ENCODE measurements around the gene ACAP1.

Gene ACAP1

DNA sequence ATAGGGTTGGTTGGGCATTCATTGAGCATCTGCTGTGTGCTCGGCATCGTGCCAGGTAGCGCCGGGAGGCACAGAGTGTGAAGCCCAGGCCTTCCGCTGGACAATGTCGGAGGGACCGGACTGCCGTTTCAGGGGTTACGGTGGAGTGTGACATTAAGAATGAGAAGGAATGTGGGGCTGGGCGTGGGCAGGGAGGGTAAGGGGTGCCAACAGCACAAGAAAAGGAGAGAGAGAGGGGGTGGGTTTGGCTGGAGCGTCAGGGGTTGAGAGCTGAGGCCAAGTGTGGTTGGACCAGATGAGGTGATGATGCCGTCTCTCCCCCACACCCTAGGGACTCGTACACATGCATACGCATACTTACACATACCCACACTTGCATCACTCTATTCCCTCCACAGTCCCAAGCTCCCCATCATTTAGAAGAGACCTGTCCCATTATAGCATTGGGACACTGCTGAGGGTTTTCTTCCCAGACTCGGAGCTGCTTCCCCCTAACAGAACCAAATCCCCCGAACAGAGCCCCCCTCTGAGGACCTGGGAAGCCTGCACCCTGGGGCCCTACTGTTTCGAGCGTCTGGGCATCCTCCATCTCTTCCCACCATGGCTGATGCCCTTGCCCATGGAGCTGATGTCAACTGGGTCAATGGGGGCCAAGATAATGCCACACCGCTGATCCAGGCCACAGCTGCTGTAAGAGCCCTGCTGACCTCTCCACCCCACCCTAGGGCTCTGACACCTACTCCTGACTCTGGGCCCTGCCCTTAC is 12.3 kb downstream of the ACAP1 start:
- Histone ChIP-seq H3K36me3 (ENCODE audit: control insufficient read depth, insufficient read depth, low read length) (peaks cover 29% of the 10 kb centered on the region), H3K4me3 (replicated peaks; ENCODE audit: low read depth, low read length) (no peak overlapping the region), H3K27me3 (replicated peaks; ENCODE audit: control insufficient read depth, insufficient read depth, low read length) (no peaks in the 10 kb centered on the region)
- no peak for DNase-seq (ENCODE audit: extremely low read depth, insufficient read length)
- TF ChIP-seq CTCF (IDR thresholded peaks at IDR 0.05; ENCODE audit: insufficient read depth, low read length, poor library complexity, severe bottlenecking) = no peak

GRCh38 chr17:7351665-7352502 is 15.6 kb downstream of the ACAP1 start, which contains the start of gene KCTD11:
TSS of gene KCTD11 (plus strand) at chr17:7352162.
- peak within 1 kb of the TSS; percentile 75 for H3K4me3 ChIP-seq (replicated peaks; ENCODE audit: low read depth, low read length)
- no peak for TF ChIP-seq CTCF (IDR thresholded peaks at IDR 0.05; ENCODE audit: insufficient read depth, low read length, poor library complexity, severe bottlenecking)
- H3K36me3 ChIP-seq (ENCODE audit: control insufficient read depth, insufficient read depth, low read length) = peaks cover 17% of the 10 kb centered on the region
- H3K27me3 ChIP-seq (replicated peaks; ENCODE audit: control insufficient read depth, insufficient read depth, low read length) = no peaks in the 10 kb centered on the region
- peak; percentile 87 for DNase-seq (ENCODE audit: extremely low read depth, insufficient read length)

GRCh38 chr17:7352503-7352889 is 16.2 kb downstream of the ACAP1 start:
- Histone ChIP-seq H3K27me3 (replicated peaks; ENCODE audit: control insufficient read depth, insufficient read depth, low read length) (no peaks in the 10 kb centered on the region), H3K36me3 (ENCODE audit: control insufficient read depth, insufficient read depth, low read length) (peaks cover 11% of the 10 kb centered on the region), H3K4me3 (replicated peaks; ENCODE audit: low read depth, low read length) (peak overlapping the region; percentile 75)
- peak; percentile 69 for TF ChIP-seq CTCF (IDR thresholded peaks at IDR 0.05; ENCODE audit: insufficient read depth, low read length, poor library complexity, severe bottlenecking)
- no peak for DNase-seq (ENCODE audit: extremely low read depth, insufficient read length)

GRCh38 chr17:7352910-7353635 is 16.7 kb downstream of the ACAP1 start:
- DNase-seq (ENCODE audit: extremely low read depth, insufficient read length) = no peak
- no peaks in the 10 kb centered on the region for H3K27me3 ChIP-seq (replicated peaks; ENCODE audit: control insufficient read depth, insufficient read depth, low read length)
- H3K4me3 ChIP-seq (replicated peaks; ENCODE audit: low read depth, low read length) = peak overlapping the region; percentile 75
- TF ChIP-seq CTCF (IDR thresholded peaks at IDR 0.05; ENCODE audit: insufficient read depth, low read length, poor library complexity, severe bottlenecking) = no peak
- H3K36me3 ChIP-seq (ENCODE audit: control insufficient read depth, insufficient read depth, low read length) = peaks cover 6% of the 10 kb centered on the region

GRCh38 chr17:7354262-7354843 is 18.0 kb downstream of the ACAP1 start:
- no peak for TF ChIP-seq CTCF (IDR thresholded peaks at IDR 0.05; ENCODE audit: insufficient read depth, low read length, poor library complexity, severe bottlenecking)
- H3K27me3 ChIP-seq (replicated peaks; ENCODE audit: control insufficient read depth, insufficient read depth, low read length) = no peaks in the 10 kb centered on the region
- H3K36me3 ChIP-seq (ENCODE audit: control insufficient read depth, insufficient read depth, low read length) = no peaks in the 10 kb centered on the region; the same call in 1 of the 2 replicates
- no peak overlapping the region for H3K4me3 ChIP-seq (replicated peaks; ENCODE audit: low read depth, low read length)
- DNase-seq (ENCODE audit: extremely low read depth, insufficient read length) = no peak

Measured in GM06990 (cell line).